ENCODE measurements around the gene UVSSA.
A peak's percentile ranks its signal among the peaks of the same experiment; 100 is the strongest.

GRCh38 chr4:1346781-1347409, at the start of gene UVSSA:
- TF ChIP-seq ZNF512 (CRISPR knock-in tag; IDR thresholded peaks at IDR 0.05; ENCODE audit: borderline replicate concordance) (no peak), OVOL2 (CRISPR knock-in tag; IDR thresholded peaks at IDR 0.05; ENCODE audit: borderline replicate concordance) (no peak), ZNF121 (CRISPR knock-in tag; IDR thresholded peaks at IDR 0.05) (no peak), TP53 (CRISPR knock-in tag; IDR thresholded peaks at IDR 0.05) (0 out of 2 replicates have a peak, but pooled peaks have one; percentile 21), ATF3 (CRISPR knock-in tag; conservative IDR thresholded peaks at IDR 0.05) (no peak), TEAD1 (CRISPR knock-in tag; IDR thresholded peaks at IDR 0.05) (no peak), CDX4 (CRISPR knock-in tag; IDR thresholded peaks at IDR 0.05; ENCODE audit: borderline replicate concordance) (no peak)
- TF ChIP-seq, protein P1, sequence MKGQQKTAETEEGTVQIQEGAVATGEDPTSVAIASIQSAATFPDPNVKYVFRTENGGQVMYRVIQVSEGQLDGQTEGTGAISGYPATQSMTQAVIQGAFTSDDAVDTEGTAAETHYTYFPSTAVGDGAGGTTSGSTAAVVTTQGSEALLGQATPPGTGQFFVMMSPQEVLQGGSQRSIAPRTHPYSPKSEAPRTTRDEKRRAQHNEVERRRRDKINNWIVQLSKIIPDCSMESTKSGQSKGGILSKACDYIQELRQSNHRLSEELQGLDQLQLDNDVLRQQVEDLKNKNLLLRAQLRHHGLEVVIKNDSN (CRISPR knock-in tag; IDR thresholded peaks at IDR 0.05), result peak; percentile 99
- TF ChIP-seq, protein P2, sequence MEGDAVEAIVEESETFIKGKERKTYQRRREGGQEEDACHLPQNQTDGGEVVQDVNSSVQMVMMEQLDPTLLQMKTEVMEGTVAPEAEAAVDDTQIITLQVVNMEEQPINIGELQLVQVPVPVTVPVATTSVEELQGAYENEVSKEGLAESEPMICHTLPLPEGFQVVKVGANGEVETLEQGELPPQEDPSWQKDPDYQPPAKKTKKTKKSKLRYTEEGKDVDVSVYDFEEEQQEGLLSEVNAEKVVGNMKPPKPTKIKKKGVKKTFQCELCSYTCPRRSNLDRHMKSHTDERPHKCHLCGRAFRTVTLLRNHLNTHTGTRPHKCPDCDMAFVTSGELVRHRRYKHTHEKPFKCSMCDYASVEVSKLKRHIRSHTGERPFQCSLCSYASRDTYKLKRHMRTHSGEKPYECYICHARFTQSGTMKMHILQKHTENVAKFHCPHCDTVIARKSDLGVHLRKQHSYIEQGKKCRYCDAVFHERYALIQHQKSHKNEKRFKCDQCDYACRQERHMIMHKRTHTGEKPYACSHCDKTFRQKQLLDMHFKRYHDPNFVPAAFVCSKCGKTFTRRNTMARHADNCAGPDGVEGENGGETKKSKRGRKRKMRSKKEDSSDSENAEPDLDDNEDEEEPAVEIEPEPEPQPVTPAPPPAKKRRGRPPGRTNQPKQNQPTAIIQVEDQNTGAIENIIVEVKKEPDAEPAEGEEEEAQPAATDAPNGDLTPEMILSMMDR (IDR thresholded peaks at IDR 0.05), result no peak
